Mesenchymal stem cell (in vitro differentiated cells and primary cell): ENCODE data around the gene INCA1.

ENCODE experiments used
- DNase-seq: peaks from one replicate; pipeline ENCODE4 v3.0.0-alpha.2; 2013
- H2AFZ ChIP-seq: one replicate; pipeline ENCODE4 v1.6.1; 2013; ENCODE audit warnings: low read depth, mild to moderate bottlenecking, control low read depth, inconsistent platforms, low read length, moderate library complexity
- H2AK5ac ChIP-seq: 2 replicates; pipeline ENCODE4 v1.6.1; 2013; ENCODE audit warnings: low read length, moderate library complexity, mild to moderate bottlenecking, inconsistent platforms; ENCODE audit not compliant: severe bottlenecking
- H2BK120ac ChIP-seq: one replicate; pipeline ENCODE4 v1.6.1; 2013; ENCODE audit warnings: low read depth, mild to moderate bottlenecking, inconsistent platforms, low read length, moderate library complexity
- H2BK12ac ChIP-seq, 2 experiments: one replicate each; pipeline ENCODE4 v1.6.1; 2013; ENCODE audit warnings: inconsistent platforms in 2 of 2, low read length in 2 of 2, mild to moderate bottlenecking in 2 of 2, moderate library complexity in 2 of 2, control low read depth in 1 of 2
- H2BK15ac ChIP-seq: one replicate; pipeline ENCODE4 v1.6.1; 2013; ENCODE audit warnings: mild to moderate bottlenecking, low read depth, inconsistent platforms; ENCODE audit not compliant: poor library complexity, severe bottlenecking
- H2BK5ac ChIP-seq: 2 replicates; pipeline ENCODE4 v1.6.1; 2013; ENCODE audit warnings: low read depth, mild to moderate bottlenecking, low read length, control low read depth, inconsistent platforms; ENCODE audit not compliant: poor library complexity, severe bottlenecking
- H3K14ac ChIP-seq, 2 experiments: one replicate each; pipeline ENCODE4 v1.6.1; 2013; ENCODE audit warnings: inconsistent platforms in 2 of 2, low read length in 2 of 2, control low read depth in 1 of 2, mild to moderate bottlenecking in 1 of 2, moderate library complexity in 1 of 2
- H3K18ac ChIP-seq, 2 experiments: one replicate each; pipeline ENCODE4 v1.6.1; 2013; ENCODE audit warnings: inconsistent platforms in 2 of 2, low read length in 2 of 2, control low read depth in 1 of 2, low read depth in 1 of 2, mild to moderate bottlenecking in 1 of 2
- H3K23ac ChIP-seq, 2 experiments: one replicate each; pipeline ENCODE4 v1.6.1; 2013; ENCODE audit warnings: inconsistent platforms in 2 of 2, low read length in 2 of 2, mild to moderate bottlenecking in 2 of 2, moderate library complexity in 2 of 2, control low read depth in 1 of 2
- H3K27ac ChIP-seq: 2 replicates; pipeline ENCODE4 v1.5.1; 2013; ENCODE audit warnings: mild to moderate bottlenecking, moderate library complexity, low read length, control low read depth, inconsistent platforms; ENCODE audit not compliant: poor library complexity, severe bottlenecking
- H3K27me3 ChIP-seq, 2 experiments: 2 replicates each; pipeline versions ENCODE4 v1.6.1 to v1.7.0; 2013; ENCODE audit warnings: low read length in 2 of 2, mild to moderate bottlenecking in 2 of 2, moderate library complexity in 2 of 2, control low read depth in 1 of 2, inconsistent platforms in 1 of 2; ENCODE audit not compliant: control insufficient read depth in 1 of 2, insufficient read depth in 1 of 2
- H3K36me3 ChIP-seq, 2 experiments: 2 replicates each; pipeline versions ENCODE4 v1.6.1 to v1.7.0; 2013; ENCODE audit warnings: low read length in 2 of 2, control low read depth in 1 of 2, inconsistent platforms in 1 of 2, low read depth in 1 of 2, mild to moderate bottlenecking in 1 of 2; ENCODE audit not compliant: insufficient read depth in 2 of 2, control insufficient read depth in 1 of 2
- H3K4ac ChIP-seq, 2 experiments: one replicate each; pipeline ENCODE4 v1.6.1; 2013; ENCODE audit warnings: inconsistent platforms in 2 of 2, low read length in 2 of 2, mild to moderate bottlenecking in 2 of 2, moderate library complexity in 2 of 2, control low read depth in 1 of 2, low read depth in 1 of 2
- H3K4me1 ChIP-seq: 2 replicates; pipeline ENCODE4 v1.6.1; 2013; ENCODE audit warnings: low read depth, low read length, control low read depth; ENCODE audit not compliant: control insufficient read depth, insufficient read depth
- H3K4me2 ChIP-seq: 2 replicates; pipeline ENCODE4 v1.6.1; 2013; ENCODE audit warnings: low read length, mild to moderate bottlenecking, inconsistent platforms; ENCODE audit not compliant: poor library complexity, severe bottlenecking
- H3K4me3 ChIP-seq, 2 experiments: 2 replicates each; pipeline versions ENCODE4 v1.5.1 to v1.7.0; 2013; ENCODE audit warnings: low read length in 2 of 2, mild to moderate bottlenecking in 2 of 2, control low read depth in 1 of 2, low read depth in 1 of 2; ENCODE audit not compliant: insufficient read depth in 1 of 2
- H3K79me1 ChIP-seq: replicated peaks from 2 replicates; pipeline ENCODE4 v1.6.1; 2013; ENCODE audit warnings: mild to moderate bottlenecking, control low read depth, low read length, inconsistent platforms; ENCODE audit not compliant: poor library complexity, severe bottlenecking
- H3K9ac ChIP-seq: 2 replicates; pipeline ENCODE4 v1.7.0; 2013; ENCODE audit warnings: mild to moderate bottlenecking, low read length, moderate library complexity
- H3K9me3 ChIP-seq: 2 replicates; pipeline ENCODE4 v1.7.0; 2013; ENCODE audit warnings: mild to moderate bottlenecking, low read length; ENCODE audit not compliant: control insufficient read depth
- H4K8ac ChIP-seq: one replicate; pipeline ENCODE4 v1.6.1; 2013; ENCODE audit warnings: inconsistent platforms, mild to moderate bottlenecking, low read length, moderate library complexity
- H4K91ac ChIP-seq: one replicate; pipeline ENCODE4 v1.6.1; 2013; ENCODE audit warnings: mild to moderate bottlenecking, low read length, inconsistent platforms
- WGBS: methylation state at CpG from one replicate; pipeline ENCODE4 v1.1.7; 2013; ENCODE audit warnings: mixed read lengths; 5-methylcytosine and 5-hydroxymethylcytosine counted together

Gene INCA1

DNA sequence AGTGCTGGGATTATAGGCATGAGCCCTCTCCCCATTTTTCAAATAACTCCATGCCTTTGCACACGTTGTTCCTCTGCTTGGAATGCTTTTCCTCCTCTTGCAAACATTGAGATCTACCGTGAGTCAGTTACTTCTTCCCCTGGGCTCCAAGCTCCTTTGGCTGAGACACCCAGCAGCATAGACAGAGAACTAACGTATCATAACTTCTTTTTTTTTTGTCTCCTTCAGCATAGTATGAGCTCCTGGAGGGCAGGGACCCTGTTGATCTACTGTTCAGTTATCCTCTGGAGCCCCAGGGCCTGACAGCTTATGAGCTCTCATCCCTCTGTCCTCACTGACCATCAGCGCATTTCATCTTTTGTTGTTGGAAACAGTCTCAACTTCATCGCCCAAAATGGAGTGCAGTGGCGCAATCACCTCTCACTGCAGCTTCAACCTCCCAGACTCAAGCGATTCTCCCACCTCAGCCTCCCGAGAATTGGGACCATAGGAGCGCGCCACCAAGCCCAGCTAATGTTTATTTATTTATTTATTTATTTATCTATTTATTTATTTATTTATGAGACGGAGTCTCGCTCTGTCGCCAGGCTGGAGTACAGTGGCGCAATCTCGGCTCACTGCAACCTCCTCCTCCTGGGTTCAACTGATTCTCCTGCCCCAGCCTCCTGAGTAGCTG, 31.9 kb downstream of the INCA1 start:
- Histone ChIP-seq H3K4me2 (no peak overlapping the region), H3K36me3 (peaks cover 18 to 24% of the 10 kb centered on the region in 2 experiments), H3K4me3 (no peak overlapping the region), H3K9me3 (no peaks in the 10 kb centered on the region), H4K8ac (no peak overlapping the region), H3K79me1 (peaks cover 23% of the 10 kb centered on the region), H2AFZ (no peak overlapping the region), H3K23ac (no peak overlapping the region), H3K27me3 (no peaks in the 10 kb centered on the region), H2BK15ac (no peak overlapping the region), H2AK5ac (no peak overlapping the region), H3K14ac (no peak overlapping the region), H2BK12ac (no peak overlapping the region), H4K91ac (no peak overlapping the region), H3K4me1 (peaks cover 29% of the 10 kb centered on the region), H3K18ac (no peak overlapping the region), H3K4ac (no peak overlapping the region), H3K27ac (no peak overlapping the region), H2BK120ac (no peak overlapping the region), H3K9ac (no peak overlapping the region), H2BK5ac (no peak overlapping the region)
- WGBS: 98% methylated on average over 12 of the region's 15 CpGs
- no peak for DNase-seq

GRCh38 chr17:4960279-4960922, 36.9 kb downstream of the INCA1 start:
- Histone ChIP-seq H3K23ac (no peak overlapping the region), H2BK5ac (no peak overlapping the region)
- WGBS: 92% methylated on average over 9 of the region's 9 CpGs

DNA sequence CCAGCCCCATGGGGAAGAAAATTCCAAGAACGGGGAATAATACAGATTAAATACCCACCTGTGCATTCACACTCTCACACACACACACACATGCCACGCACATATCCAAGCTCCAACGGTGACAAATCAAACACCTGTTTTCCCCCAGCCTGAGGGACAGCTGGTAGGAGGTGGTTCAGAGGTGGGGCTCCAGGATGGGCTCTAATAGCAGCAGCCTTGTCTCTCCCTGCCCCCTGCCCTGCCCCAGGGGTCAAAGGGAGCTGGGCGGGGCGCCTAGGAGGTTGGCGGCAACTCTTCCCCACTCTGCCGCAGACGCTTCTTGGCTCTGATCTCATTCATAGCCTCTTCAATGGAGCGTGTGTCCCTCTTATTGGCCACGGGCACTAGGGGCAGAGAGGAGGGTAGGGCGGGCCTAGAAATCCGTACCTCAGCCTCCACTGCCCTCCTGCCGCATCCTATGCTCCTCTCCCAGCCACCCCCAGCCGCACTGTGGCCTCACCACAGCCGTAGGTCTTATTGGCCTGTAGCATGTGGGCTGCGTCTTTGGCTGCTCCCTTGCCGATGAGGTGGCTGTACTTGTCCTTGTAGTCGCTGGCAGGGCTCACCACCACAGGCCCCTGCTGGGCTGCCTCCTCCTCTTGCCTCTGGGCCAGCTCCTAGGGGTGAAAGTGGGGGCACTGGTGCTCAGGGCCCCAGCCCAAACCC, 37.9 kb downstream of the INCA1 start:
- Histone ChIP-seq H4K91ac (no peak overlapping the region), H3K4me3 (no peak overlapping the region), H3K4ac (no peak overlapping the region), H2BK15ac (no peak overlapping the region), H2AK5ac (no peak overlapping the region), H3K36me3 (peaks cover 29 to 35% of the 10 kb centered on the region in 2 experiments), H2BK5ac (no peak overlapping the region), H3K79me1 (peaks cover 17% of the 10 kb centered on the region), H3K4me1 (peaks cover 1% of the 10 kb centered on the region), H3K14ac (no peak overlapping the region), H3K18ac (no peak overlapping the region), H2AFZ (no peak overlapping the region), H3K9ac (no peak overlapping the region), H3K23ac (no peak overlapping the region), H4K8ac (no peak overlapping the region), H3K27me3 (no peaks in the 10 kb centered on the region), H2BK12ac (no peak overlapping the region), H3K27ac (no peak overlapping the region), H2BK120ac (no peak overlapping the region), H3K9me3 (no peaks in the 10 kb centered on the region), H3K4me2 (no peak overlapping the region)
- DNase-seq: no peak
- WGBS: 96% methylated on average over 17 of the region's 18 CpGs

More at GRCh38 chr17:4960279-4960922, 36.9 kb downstream of the INCA1 start:
- Histone ChIP-seq H3K27me3 (no peaks in the 10 kb centered on the region), H2BK12ac (peak overlapping the region in 1 of 2 experiments; percentile 25), H2AK5ac (no peak overlapping the region), H3K79me1 (peaks cover 21% of the 10 kb centered on the region), H4K8ac (no peak overlapping the region), H3K18ac (no peak overlapping the region), H2BK15ac (no peak overlapping the region), H3K4me1 (peaks cover 1% of the 10 kb centered on the region), H3K9ac (no peak overlapping the region), H2BK120ac (no peak overlapping the region), H3K4me2 (no peak overlapping the region), H3K4me3 (no peak overlapping the region), H3K27ac (no peak overlapping the region), H3K14ac (no peak overlapping the region), H4K91ac (no peak overlapping the region), H3K4ac (no peak overlapping the region), H3K36me3 (peaks cover 33 to 37% of the 10 kb centered on the region in 2 experiments), H2AFZ (no peak overlapping the region), H3K9me3 (no peaks in the 10 kb centered on the region)
- no peak for DNase-seq

DNA sequence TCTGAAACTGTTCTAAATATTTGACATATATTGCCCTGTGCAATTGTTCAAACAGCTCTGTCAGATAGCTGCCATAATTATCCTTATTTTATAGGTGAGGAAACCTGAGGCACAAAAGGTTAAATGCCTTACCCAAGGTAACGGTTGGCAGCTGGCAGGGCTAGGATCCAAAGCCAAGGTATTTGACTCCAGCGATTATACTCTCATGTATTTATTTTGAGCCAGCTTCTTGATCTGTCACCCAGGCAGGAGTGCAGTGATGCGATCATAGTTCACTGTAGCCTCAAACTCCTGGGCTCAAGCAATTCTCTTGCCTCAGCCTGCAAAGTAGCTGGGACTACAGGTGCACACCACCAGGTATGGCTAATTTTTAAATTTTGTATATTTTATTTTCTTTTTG, 39.2 kb downstream of the INCA1 start:
- no peak overlapping the region for H3K27ac ChIP-seq
- no peaks in the 10 kb centered on the region for H3K9me3 ChIP-seq
- H3K27me3 ChIP-seq: no peaks in the 10 kb centered on the region
- H2BK5ac ChIP-seq: no peak overlapping the region
- no peak overlapping the region for H2BK15ac ChIP-seq
- no peak overlapping the region for H4K8ac ChIP-seq
- H3K36me3 ChIP-seq: peaks cover 29 to 35% of the 10 kb centered on the region in 2 experiments
- peaks cover 11% of the 10 kb centered on the region for H3K79me1 ChIP-seq
- peaks cover 9% of the 10 kb centered on the region for H3K4me1 ChIP-seq
- H3K18ac ChIP-seq: no peak overlapping the region
- 99% methylated on average over 3 of the region's 3 CpGs for WGBS
- no peak overlapping the region for H2BK120ac ChIP-seq
- H3K9ac ChIP-seq: no peak overlapping the region
- no peak overlapping the region for H2AK5ac ChIP-seq
- no peak for DNase-seq
- H3K4ac ChIP-seq: no peak overlapping the region
- H2AFZ ChIP-seq: no peak overlapping the region
- no peak overlapping the region for H3K14ac ChIP-seq
- H2BK12ac ChIP-seq: no peak overlapping the region
- no peak overlapping the region for H3K4me2 ChIP-seq
- no peak overlapping the region for H3K4me3 ChIP-seq
- H4K91ac ChIP-seq: no peak overlapping the region
- H3K23ac ChIP-seq: no peak overlapping the region
